Gastrocnemius medialis (tissue), 4 donors: ENCODE data around the gene NAXD.

Experiments
- CTCF ChIP-seq, 5 experiments: fragments of 450-650 bp in 3 of 5; fragments of 200-600 bp in 2 of 5; sonication (generic) in 2 of 5; IDR thresholded peaks in 4 of 5; conservative IDR thresholded peaks in 1 of 5; 1 replicate in 4 of 5; 2 replicates in 1 of 5; pipeline ENCODE4 v1.5.1; 2016 to 2019; ENCODE audit warnings: antibody characterized with exemption in 5 of 5, mild to moderate bottlenecking in 3 of 5, moderate library complexity in 3 of 5
- POLR2A ChIP-seq, 2 donors: fragments of 450-650 bp; IDR thresholded peaks; one replicate each; pipeline ENCODE4 v1.6.1; 2017; ENCODE audit warnings: antibody characterized with exemption in 2 of 2, mild to moderate bottlenecking in 2 of 2, moderate library complexity in 2 of 2

- TF ChIP-seq CTCF (IDR thresholded peaks at IDR 0.05 in 4 of 5, conservative IDR thresholded peaks at IDR 0.05 in 1 of 5): no peak
- TF ChIP-seq POLR2A (IDR thresholded peaks at IDR 0.05): no peak
Measured at GRCh38 chr13:110661256-110661655, 45.9 kb downstream of the NAXD start.
